ENCODE results near the gene XXYLT1. TPM values are rescaled to one million over a fixed set of nuclear protein-coding genes. Genes with fewer than 3 reads are reported as not detected.

XXYLT1 gene
- total and polyA plus RNA-seq, 2 of the 4 experiments (the other 2 are of a cell fraction) = 14.7 to 18.1 TPM

DNA sequence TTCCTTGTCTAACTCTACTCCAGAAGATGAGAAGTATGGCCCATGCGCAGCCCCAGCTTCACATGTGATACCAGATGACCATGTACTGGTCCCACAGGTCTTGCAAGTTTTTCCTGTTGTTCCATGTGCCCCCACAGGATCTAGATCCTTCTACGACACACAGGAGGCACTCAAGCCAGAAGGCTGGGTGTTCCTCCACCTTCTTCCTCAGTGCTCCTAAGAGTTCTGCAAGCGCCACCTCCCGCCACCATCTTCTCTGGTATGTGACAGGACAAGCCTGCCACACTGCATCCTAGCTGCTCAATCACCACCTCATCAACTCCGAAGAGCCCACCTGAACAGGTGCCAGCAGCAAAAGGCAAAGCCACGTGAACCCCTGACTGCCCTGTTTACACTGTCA, 43.1 kb downstream of the XXYLT1 start:
- WGBS, 2 experiments (ENCODE audit: extremely low coverage in 2 of 2, insufficient read length in 1 of 2) = 93% methylated on average over 3 of the region's 6 CpGs; no CpG with 5 or more reads in 1 of the 2 experiments
- Histone ChIP-seq H2BK20ac (ENCODE audit: low read depth, low read length) (no peak overlapping the region; the same call in 1 of the 2 replicates), H3K27me3 (ENCODE audit: control insufficient read depth, insufficient read depth, low read length) (no peaks in the 10 kb centered on the region), H2BK5ac (ENCODE audit: low read depth, low read length, poor library complexity, severe bottlenecking) (no peak overlapping the region), H3K9me1 (ENCODE audit: insufficient read depth, low read length) (no peaks in the 10 kb centered on the region), H3K4me3 (ENCODE audit: insufficient read depth, low read depth, low read length) (no peak overlapping the region), H3K4me1 (ENCODE audit: control insufficient read depth, insufficient read depth, low read length) (peaks cover 4% of the 10 kb centered on the region; the same call in 1 of the 2 replicates), H4K5ac (ENCODE audit: low read depth, low read length) (no peak overlapping the region), H4K8ac (ENCODE audit: low read depth in 2 of 2, low read length in 2 of 2) (no peak overlapping the region), H3K9ac (ENCODE audit: low read depth, low read length) (no peak overlapping the region), H4K91ac (ENCODE audit: insufficient read depth, low read depth, low read length) (no peak overlapping the region), H3K4ac (ENCODE audit: low read depth, low read length) (no peak overlapping the region), H3K14ac (replicated peaks; ENCODE audit: low read depth, low read length) (no peak overlapping the region), H3K4me2 (ENCODE audit: low read depth, low read length) (no peak overlapping the region), H2AK9ac (replicated peaks; ENCODE audit: low read depth, low read length, poor library complexity) (peak overlapping the region; percentile 62), H3K79me1 (ENCODE audit: low read depth in 1 of 2, low read length in 2 of 2) (peaks cover 0 to 18% of the 10 kb centered on the region in 2 experiments; a peak in 2 of 4 replicates), H3K23ac (ENCODE audit: low read depth, low read length) (no peak overlapping the region), H3K9me3 (ENCODE audit: control insufficient read depth, insufficient read depth, low read length) (no peaks in the 10 kb centered on the region), H2BK15ac (ENCODE audit: low read depth, low read length) (no peak overlapping the region), H4K20me1 (ENCODE audit: insufficient read depth, low read length) (no peaks in the 10 kb centered on the region), H2AFZ (replicated peaks; ENCODE audit: low read length, poor library complexity) (no peak overlapping the region), H3K18ac (ENCODE audit: low read depth, low read length) (no peak overlapping the region), H2AK5ac (ENCODE audit: low read depth, low read length) (no peak overlapping the region), H3K27ac (ENCODE audit: insufficient read depth, low read length) (no peak overlapping the region), H3K36me3 (ENCODE audit: control insufficient read depth, insufficient read depth, low read length) (peaks cover 7% of the 10 kb centered on the region), H3K56ac (ENCODE audit: extremely low read depth, insufficient read depth, low read length) (no peak overlapping the region), H2BK120ac (ENCODE audit: low read depth, low read length) (no peak overlapping the region; the same call in 1 of the 2 replicates)
- in situ Hi-C loops (cut with MboI; ENCODE audit: low sequenced_read_pairs) = no loop called here
- dilution Hi-C loops (cut with HindIII; ENCODE audit: low sequenced_read_pairs, unreplicated experiment) = no loop called here
- DNase-seq (no peak), ATAC-seq (ENCODE audit: low read depth) (no peak)
- POLR2A ChIA-PET (ENCODE audit: unreplicated experiment) = interaction anchor here (0.6 kb wide), 1 partner anchor 535 kb away, joined by 3 read pairs; no protein-coding TSS in a partner anchor
- CTCF ChIA-PET = interaction anchor here (0.8 to 1.3 kb wide), 2 partner anchors 17 to 542 kb away, joined by 3 to 5 read pairs; partner anchors contain the start of gene FAM43A
- BruUV-seq (replicated peaks) = no TSS peak
- TF ChIP-seq CHD1 (IDR thresholded peaks at IDR 0.05; ENCODE audit: low read depth, low read length) (no peak), NFE2L2 (IDR thresholded peaks at IDR 0.05; ENCODE audit: low read depth, low read length) (no peak), RAD21 (IDR thresholded peaks at IDR 0.05; ENCODE audit: low read length) (no peak), MAZ (IDR thresholded peaks at IDR 0.05; ENCODE audit: borderline replicate concordance, low read depth, low read length) (no peak), RFX5 (IDR thresholded peaks at IDR 0.05; ENCODE audit: low read depth, low read length) (no peak), MAFK (IDR thresholded peaks at IDR 0.05; ENCODE audit: low read depth, low read length) (no peak)
- TF ChIP-seq, protein P1, sequence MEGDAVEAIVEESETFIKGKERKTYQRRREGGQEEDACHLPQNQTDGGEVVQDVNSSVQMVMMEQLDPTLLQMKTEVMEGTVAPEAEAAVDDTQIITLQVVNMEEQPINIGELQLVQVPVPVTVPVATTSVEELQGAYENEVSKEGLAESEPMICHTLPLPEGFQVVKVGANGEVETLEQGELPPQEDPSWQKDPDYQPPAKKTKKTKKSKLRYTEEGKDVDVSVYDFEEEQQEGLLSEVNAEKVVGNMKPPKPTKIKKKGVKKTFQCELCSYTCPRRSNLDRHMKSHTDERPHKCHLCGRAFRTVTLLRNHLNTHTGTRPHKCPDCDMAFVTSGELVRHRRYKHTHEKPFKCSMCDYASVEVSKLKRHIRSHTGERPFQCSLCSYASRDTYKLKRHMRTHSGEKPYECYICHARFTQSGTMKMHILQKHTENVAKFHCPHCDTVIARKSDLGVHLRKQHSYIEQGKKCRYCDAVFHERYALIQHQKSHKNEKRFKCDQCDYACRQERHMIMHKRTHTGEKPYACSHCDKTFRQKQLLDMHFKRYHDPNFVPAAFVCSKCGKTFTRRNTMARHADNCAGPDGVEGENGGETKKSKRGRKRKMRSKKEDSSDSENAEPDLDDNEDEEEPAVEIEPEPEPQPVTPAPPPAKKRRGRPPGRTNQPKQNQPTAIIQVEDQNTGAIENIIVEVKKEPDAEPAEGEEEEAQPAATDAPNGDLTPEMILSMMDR (conservative IDR thresholded peaks at IDR 0.05; ENCODE audit: low read depth, low read length) = no peak
- intact Hi-C loops (cut with micrococcal nuclease) = no loop called here

All from IMR-90 (cell line).